Measurements from ENCODE around the gene HOXA5. TPM values are rescaled to one million over a fixed set of nuclear protein-coding genes. Genes with fewer than 3 reads are reported as not detected.
A peak's percentile ranks its signal among the peaks of the same experiment; 100 is the strongest.

The HOXA5 gene
- total RNA-seq, 1 experiment from 2014 or later, result 6.7 TPM

GRCh38 chr7:27152816-27153442 is 9.4 kb upstream of the HOXA5 start:
- RAD21 ChIA-PET (ENCODE audit: low non-redundant PET in 1 of 2, low total read pairs in 2 of 2, uncharacterized antibody in 2 of 2, unreplicated experiment in 2 of 2), result no interaction called here
- intact Hi-C loops (cut with micrococcal nuclease), result loop anchor here (5.0 kb wide), 1 partner anchor 301 kb away; no protein-coding TSS in a partner anchor

GRCh38 chr7:27151931-27152815 is 8.7 kb upstream of the HOXA5 start, which contains the start of gene HOXA3:
Gene HOXA3 (minus strand): TSS chr7:27152583. CDS start chr7:27110640, 41,943 bp downstream.
- Histone ChIP-seq H3K4me1 (ENCODE audit: control insufficient read depth in 1 of 2, insufficient read depth in 2 of 2, low read length in 2 of 2) (peaks cover 26 to 77% of the 10 kb centered on the region in 2 experiments), H3K27me3 (ENCODE audit: insufficient read depth, low read length) (no peaks in the 10 kb centered on the region), H3K9me2 (ENCODE audit: insufficient read depth) (no peaks in the 10 kb centered on the region), H4K20me1 (ENCODE audit: insufficient read depth) (no peaks in the 10 kb centered on the region), H3K9ac (ENCODE audit: low read length) (peak within 1 kb of the TSS; percentile 74), H2AFZ (ENCODE audit: low read depth, low read length, poor library complexity, severe bottlenecking) (peak within 1 kb of the TSS; percentile 76), H3K27ac (ENCODE audit: low read depth, low read length) (peak within 1 kb of the TSS; percentile 82), H3K79me2 (ENCODE audit: insufficient read depth, low read length) (peaks cover 55% of the 10 kb centered on the region), H3K9me3 (ENCODE audit: control insufficient read depth in 1 of 2, insufficient read depth in 1 of 2, low read depth in 1 of 2, low read length in 2 of 2) (no peaks in the 10 kb centered on the region), H3K4me3 (replicated peaks in 1 of 2; ENCODE audit: low read depth in 1 of 2, low read length in 2 of 2) (peak within 1 kb of the TSS; percentile 60 to 71), H3K36me3 (ENCODE audit: control insufficient read depth in 1 of 2, insufficient read depth in 2 of 2, low read length in 2 of 2) (no peaks in the 10 kb centered on the region), H3K4me2 (ENCODE audit: low read length) (peak within 1 kb of the TSS; percentile 95)
- RAD21 ChIA-PET (ENCODE audit: low non-redundant PET in 1 of 2, low total read pairs in 2 of 2, uncharacterized antibody in 2 of 2, unreplicated experiment in 2 of 2), result interaction anchor here in 1 of 2 experiments (0.5 kb wide), 1 partner anchor 105 kb away, joined by 5 read pairs; no protein-coding TSS in a partner anchor
- no peak for DNase-seq (ENCODE audit: low read depth, low spot score)
- CTCF ChIA-PET, result interaction anchor here (1.1 to 3.7 kb wide), 3 partner anchors 9 to 11 kb away, joined by 4 to 27 read pairs (median 6); no protein-coding TSS in a partner anchor
- no TSS peak for BruUV-seq (replicated peaks)
- peak; percentile 15 for ATAC-seq
- intact Hi-C loops (cut with micrococcal nuclease), result loop anchor here (5.0 kb wide), 1 partner anchor 300 kb away; no protein-coding TSS in a partner anchor
- TF ChIP-seq REST (IDR thresholded peaks at IDR 0.05; ENCODE audit: low read depth) (no peak), SP1 (IDR thresholded peaks at IDR 0.05; ENCODE audit: low read depth) (no peak), ELF1 (IDR thresholded peaks at IDR 0.05; ENCODE audit: borderline replicate concordance, low read depth) (no peak), EZH2phosphoT487 (IDR thresholded peaks at IDR 0.05; ENCODE audit: borderline replicate concordance) (no peak), FOSL1 (IDR thresholded peaks at IDR 0.05; ENCODE audit: low read depth) (no peak), EZH2 (IDR thresholded peaks at IDR 0.05) (no peak), CTCF (IDR thresholded peaks at IDR 0.05 in 2 of 3, conservative IDR thresholded peaks at IDR 0.05 in 1 of 3; ENCODE audit: borderline replicate concordance in 1 of 3, insufficient read depth in 1 of 3, low read depth in 2 of 3, low read length in 2 of 3) (no peak), POLR2AphosphoS5 (IDR thresholded peaks at IDR 0.05; ENCODE audit: low read depth, low read length) (peak; percentile 36)
- POLR2A ChIA-PET, result interaction anchor here (1.5 to 2.5 kb wide), 2 partner anchors 10 to 470 kb away, joined by 4 to 8 read pairs; no protein-coding TSS in a partner anchor

More at GRCh38 chr7:27152816-27153442, 9.4 kb upstream of the HOXA5 start:
- H3K9ac ChIP-seq (ENCODE audit: low read length), result peak overlapping the region; percentile 74
- peak overlapping the region; percentile 82 for H3K27ac ChIP-seq (ENCODE audit: low read depth, low read length)
- BruUV-seq (replicated peaks), result no TSS peak
- ChIA-PET POLR2A (interaction anchor here (1.5 kb wide), 1 partner anchor 9 kb away, joined by 4 read pairs; no protein-coding TSS in a partner anchor), CTCF (interaction anchor here (1.1 to 1.6 kb wide), 2 partner anchors 8 to 10 kb away, joined by 4 to 6 read pairs; no protein-coding TSS in a partner anchor)
- DNase-seq (ENCODE audit: low read depth, low spot score) (no peak), ATAC-seq (no peak)
- no peak for TF ChIP-seq CBX3 (IDR thresholded peaks at IDR 0.05; ENCODE audit: low read depth)
- TF ChIP-seq JUND (IDR thresholded peaks at IDR 0.05), result no peak
- no peaks in the 10 kb centered on the region for H3K27me3 ChIP-seq (ENCODE audit: insufficient read depth, low read length)
- H3K4me3 ChIP-seq (replicated peaks in 1 of 2; ENCODE audit: low read depth in 1 of 2, low read length in 2 of 2), result peak overlapping the region; percentile 60 to 71
- H3K4me1 ChIP-seq (ENCODE audit: control insufficient read depth in 1 of 2, insufficient read depth in 2 of 2, low read length in 2 of 2), result peaks cover 23 to 72% of the 10 kb centered on the region in 2 experiments
- peak overlapping the region; percentile 95 for H3K4me2 ChIP-seq (ENCODE audit: low read length)
- H3K36me3 ChIP-seq (ENCODE audit: control insufficient read depth in 1 of 2, insufficient read depth in 2 of 2, low read length in 2 of 2), result no peaks in the 10 kb centered on the region
- no peaks in the 10 kb centered on the region for H4K20me1 ChIP-seq (ENCODE audit: insufficient read depth)
- no peaks in the 10 kb centered on the region for H3K9me2 ChIP-seq (ENCODE audit: insufficient read depth)
- peak overlapping the region; percentile 76 for H2AFZ ChIP-seq (ENCODE audit: low read depth, low read length, poor library complexity, severe bottlenecking)
- H3K9me3 ChIP-seq (ENCODE audit: control insufficient read depth in 1 of 2, insufficient read depth in 1 of 2, low read depth in 1 of 2, low read length in 2 of 2), result no peaks in the 10 kb centered on the region
- peaks cover 49% of the 10 kb centered on the region for H3K79me2 ChIP-seq (ENCODE audit: insufficient read depth, low read length)
